ENCODE measurements around the gene ARHGAP9.
A peak's percentile ranks its signal among the peaks of the same experiment; 100 is the strongest.
"Not testable (repeated sequence)": the region's sequence is repeated elsewhere in the genome, so short reads cannot be mapped to it uniquely, and the experiment has no call there.

The ARHGAP9 gene

GRCh38 chr12:57456737-57457490 is 22.8 kb downstream of the ARHGAP9 start:
- no peak for DNase-seq (ENCODE audit: low spot score)

- peak; percentile 71 for DNase-seq (ENCODE audit: low spot score)
These were observed 23.4 kb downstream of the ARHGAP9 start for GRCh38 chr12:57456145-57456700.

GRCh38 chr12:57455374-57456144 is 24.1 kb downstream of the ARHGAP9 start:
- no peak for DNase-seq (ENCODE audit: low spot score)

- DNase-seq (ENCODE audit: low spot score): peak; percentile 75
These were observed 24.9 kb downstream of the ARHGAP9 start, which contains the start of gene INHBE for GRCh38 chr12:57454566-57455373. Gene INHBE (plus strand): TSS chr12:57455307. CDS start chr12:57455537, 230 bp downstream.

GRCh38 chr12:57454213-57454565 is 25.5 kb downstream of the ARHGAP9 start:
- no peak for DNase-seq (ENCODE audit: low spot score)

- DNase-seq (ENCODE audit: low spot score): peak; percentile 77
These were observed 26.6 kb downstream of the ARHGAP9 start for GRCh38 chr12:57452937-57453509.

- DNase-seq (ENCODE audit: low spot score): peak; percentile 80
These were observed 27.3 kb downstream of the ARHGAP9 start for GRCh38 chr12:57452181-57452936.

GRCh38 chr12:57451233-57451778 is 28.4 kb downstream of the ARHGAP9 start:
- no peak for DNase-seq (ENCODE audit: low spot score)

GRCh38 chr12:57450057-57450456 is 29.6 kb downstream of the ARHGAP9 start:
- DNase-seq (ENCODE audit: low spot score): no peak

- no peak for DNase-seq (ENCODE audit: low spot score)
These were observed 30.3 kb downstream of the ARHGAP9 start for GRCh38 chr12:57449375-57449774.

GRCh38 chr12:57448669-57449068 is 31.0 kb downstream of the ARHGAP9 start:
- DNase-seq (ENCODE audit: low spot score): no peak

GRCh38 chr12:57446292-57446960 is 33.2 kb downstream of the ARHGAP9 start:
- DNase-seq (ENCODE audit: low spot score): no peak

GRCh38 chr12:57444744-57445143 is 34.9 kb downstream of the ARHGAP9 start:
- DNase-seq (ENCODE audit: low spot score): no peak

- not testable (repeated sequence) for DNase-seq (ENCODE audit: low spot score)
These were observed 35.3 kb downstream of the ARHGAP9 start for GRCh38 chr12:57444337-57444736.

- no peak for DNase-seq (ENCODE audit: low spot score)
These were observed 37.7 kb downstream of the ARHGAP9 start for GRCh38 chr12:57441846-57442427.

GRCh38 chr12:57441393-57441792 is 38.3 kb downstream of the ARHGAP9 start:
- not testable (repeated sequence) for DNase-seq (ENCODE audit: low spot score)

- no peak for DNase-seq (ENCODE audit: low spot score)
These were observed 39.9 kb downstream of the ARHGAP9 start for GRCh38 chr12:57439762-57440266.

GRCh38 chr12:57438400-57438799 is 41.3 kb downstream of the ARHGAP9 start:
- no peak for DNase-seq (ENCODE audit: low spot score)

- DNase-seq (ENCODE audit: low spot score): no peak
These were observed 44.4 kb downstream of the ARHGAP9 start for GRCh38 chr12:57435293-57435692.

All from D341Med (cell line).